GM23338 (cell line): ENCODE results near the gene APBA1.
A peak's percentile ranks its signal among the peaks of the same experiment; 100 is the strongest.

Experiments used
- CREB1 ChIP-seq: fragments of 250-450 bp; sonication (Bioruptor Pico); IDR thresholded peaks from 2 replicates; pipeline ENCODE4 v1.5.0; 2020; ENCODE audit warnings: low read depth, mild to moderate bottlenecking, moderate library complexity
- CTCF ChIP-seq, 2 experiments: fragments of 200-600 bp in 1 of 2; sonication (generic) in 1 of 2; conservative IDR thresholded peaks; 2 replicates each; pipeline versions ENCODE4 v1.5.1 to v1.6.1; 2016 to 2017; ENCODE audit warnings: antibody characterized with exemption in 2 of 2, low read depth in 2 of 2, mild to moderate bottlenecking in 2 of 2, moderate library complexity in 1 of 2
- REST ChIP-seq: IDR thresholded peaks from one replicate; pipeline ENCODE4 v1.6.1; 2018; ENCODE audit warnings: antibody characterized with exemption; ENCODE audit not compliant: unreplicated experiment

- TF ChIP-seq CTCF (conservative IDR thresholded peaks at IDR 0.05; ENCODE audit: low read depth in 2 of 2) (peak in 1 of 2 experiments; percentile 24; a peak in 3 of 4 replicates), REST (no peak), CREB1 (CRISPR knock-in tag) (no peak)
These were observed 136.8 kb downstream of the APBA1 start for GRCh38 chr9:69535286-69535832.
